GM23338 (cell line): ENCODE data around the gene HDAC10. TPM values are rescaled to one million over a fixed set of nuclear protein-coding genes. Genes with fewer than 3 reads are reported as not detected.

Experiments used
- ATAC-seq: fragments of 200-7000 bp; cut with Tn5 transposase; 3 replicates; pipeline ENCODE4 v1.9.1; 2020
- DNase-seq: peaks from one replicate; pipeline ENCODE4 v3.0.0-alpha.2; 2015; ENCODE audit warnings: low spot score
- H2AFZ ChIP-seq: fragments of 200-600 bp; sonication (generic); 2 replicates; pipeline ENCODE4 v1.8.0; 2016; ENCODE audit warnings: antibody characterized with exemption, mild to moderate bottlenecking, moderate library complexity
- H3F3A ChIP-seq: fragments of 200-600 bp; sonication (generic); replicated peaks from 2 replicates; pipeline ENCODE4 v1.8.0; 2017; ENCODE audit warnings: antibody characterized with exemption, mixed run types, low read depth
- H3K27ac ChIP-seq: fragments of 200-600 bp; sonication (generic); 2 replicates; pipeline ENCODE4 v1.6.1; 2016; ENCODE audit warnings: low read depth
- H3K27me3 ChIP-seq: fragments of 200-600 bp; sonication (generic); 2 replicates; pipeline ENCODE4 v1.8.0; 2016; ENCODE audit warnings: mild to moderate bottlenecking, mixed run types, moderate library complexity; ENCODE audit not compliant: insufficient read depth
- H3K36me3 ChIP-seq: fragments of 200-600 bp; sonication (generic); 2 replicates; pipeline ENCODE4 v1.8.0; 2016; ENCODE audit warnings: mild to moderate bottlenecking; ENCODE audit not compliant: insufficient read depth
- H3K4me1 ChIP-seq: fragments of 200-600 bp; sonication (generic); 2 replicates; pipeline ENCODE4 v1.8.0; 2016; ENCODE audit warnings: mild to moderate bottlenecking, moderate library complexity; ENCODE audit not compliant: insufficient read depth
- H3K4me2 ChIP-seq: fragments of 200-600 bp; sonication (generic); 2 replicates; pipeline ENCODE4 v1.7.1; 2017; ENCODE audit warnings: mixed run types
- H3K4me3 ChIP-seq: fragments of 200-600 bp; sonication (generic); 2 replicates; pipeline ENCODE4 v1.6.1; 2016; ENCODE audit warnings: mixed run types
- H3K79me2 ChIP-seq: fragments of 200-600 bp; sonication (generic); replicated peaks from 2 replicates; pipeline ENCODE4 v1.8.0; 2017; ENCODE audit warnings: mild to moderate bottlenecking; ENCODE audit not compliant: insufficient read depth
- H3K9me2 ChIP-seq: fragments of 200-600 bp; sonication (generic); 2 replicates; pipeline ENCODE4 v1.8.0; 2017; ENCODE audit not compliant: insufficient read depth
- H4K20me1 ChIP-seq: fragments of 200-600 bp; sonication (generic); replicated peaks from 2 replicates; pipeline ENCODE4 v1.8.0; 2017; ENCODE audit warnings: mild to moderate bottlenecking; ENCODE audit not compliant: insufficient read depth
- H3K27ac Mint-ChIP-seq: 2 replicates; pipeline ENCODE4 v1.8.0; 2020; ENCODE audit warnings: inconsistent platforms, mild to moderate bottlenecking, moderate library complexity, mixed read lengths
- H3K27me3 Mint-ChIP-seq: 3 replicates; pipeline ENCODE4 v1.8.0; 2022; ENCODE audit warnings: low read depth, mild to moderate bottlenecking, moderate library complexity, mixed read lengths, inconsistent platforms; ENCODE audit not compliant: insufficient read depth, poor library complexity
- H3K36me3 Mint-ChIP-seq: 3 replicates; pipeline ENCODE4 v1.8.0; 2021; ENCODE audit warnings: low read depth, mild to moderate bottlenecking, inconsistent platforms, moderate library complexity, mixed read lengths
- H3K4me1 Mint-ChIP-seq: 3 replicates; pipeline ENCODE4 v1.8.0; 2020; ENCODE audit warnings: mild to moderate bottlenecking, inconsistent platforms, mixed read lengths
- H3K4me3 Mint-ChIP-seq: 3 replicates; pipeline ENCODE4 v1.8.0; 2021; ENCODE audit warnings: moderate library complexity, mild to moderate bottlenecking, inconsistent platforms, mixed read lengths
- H3K9me3 Mint-ChIP-seq: 3 replicates; pipeline ENCODE4 v1.8.0; 2020; ENCODE audit warnings: moderate library complexity, mild to moderate bottlenecking, inconsistent platforms, mixed read lengths
- JUNB ChIP-seq: IDR thresholded peaks from one replicate; pipeline ENCODE4 v1.6.1; 2016; ENCODE audit warnings: antibody characterized with exemption; ENCODE audit not compliant: unreplicated experiment
- POLR2AphosphoS5 ChIP-seq: IDR thresholded peaks from 2 replicates; pipeline ENCODE4 v1.6.1; 2016; ENCODE audit warnings: antibody characterized with exemption, low read depth
- ZNF114 ChIP-seq: fragments of 250-450 bp; sonication (Bioruptor Pico); IDR thresholded peaks from 2 replicates; pipeline ENCODE4 v1.5.0; 2020; ENCODE audit warnings: mild to moderate bottlenecking, moderate library complexity
- ZNF331 ChIP-seq: fragments of 250-450 bp; sonication (Bioruptor Pico); IDR thresholded peaks from 2 replicates; pipeline ENCODE4 v1.5.0; 2020; ENCODE audit warnings: low read depth, mild to moderate bottlenecking, moderate library complexity
- polyA plus RNA-seq: library from polyadenylated mRNA; unstranded; fragments of >200 nt; fragmentation: Nextera tagmentation; extraction: Ambion mirVana; gene quantifications from 2 replicates; pipeline ENCODE4 v1.2.1, GENCODE V29; 2016
- total RNA-seq: library from RNA; depleted of rRNA; stranded (reverse); fragments of >200 nt; shearing (Covaris generic); gene quantifications from 2 replicates; pipeline ENCODE4 v1.2.3, GENCODE V29; 2014
- TF ChIP-seq, protein P1 (sequence below): fragments of 250-450 bp; sonication (Bioruptor Pico); IDR thresholded peaks from 2 replicates; pipeline ENCODE4 v1.5.0; 2020; ENCODE audit warnings: mild to moderate bottlenecking, moderate library complexity
- TF ChIP-seq, protein P2 (sequence below): IDR thresholded peaks from one replicate; pipeline ENCODE4 v1.6.1; 2018; ENCODE audit warnings: antibody characterized with exemption; ENCODE audit not compliant: unreplicated experiment

HDAC10 gene
- total and polyA plus RNA-seq, 2 experiments from 2014 or later = 4.1 to 41.9 TPM

DNA sequence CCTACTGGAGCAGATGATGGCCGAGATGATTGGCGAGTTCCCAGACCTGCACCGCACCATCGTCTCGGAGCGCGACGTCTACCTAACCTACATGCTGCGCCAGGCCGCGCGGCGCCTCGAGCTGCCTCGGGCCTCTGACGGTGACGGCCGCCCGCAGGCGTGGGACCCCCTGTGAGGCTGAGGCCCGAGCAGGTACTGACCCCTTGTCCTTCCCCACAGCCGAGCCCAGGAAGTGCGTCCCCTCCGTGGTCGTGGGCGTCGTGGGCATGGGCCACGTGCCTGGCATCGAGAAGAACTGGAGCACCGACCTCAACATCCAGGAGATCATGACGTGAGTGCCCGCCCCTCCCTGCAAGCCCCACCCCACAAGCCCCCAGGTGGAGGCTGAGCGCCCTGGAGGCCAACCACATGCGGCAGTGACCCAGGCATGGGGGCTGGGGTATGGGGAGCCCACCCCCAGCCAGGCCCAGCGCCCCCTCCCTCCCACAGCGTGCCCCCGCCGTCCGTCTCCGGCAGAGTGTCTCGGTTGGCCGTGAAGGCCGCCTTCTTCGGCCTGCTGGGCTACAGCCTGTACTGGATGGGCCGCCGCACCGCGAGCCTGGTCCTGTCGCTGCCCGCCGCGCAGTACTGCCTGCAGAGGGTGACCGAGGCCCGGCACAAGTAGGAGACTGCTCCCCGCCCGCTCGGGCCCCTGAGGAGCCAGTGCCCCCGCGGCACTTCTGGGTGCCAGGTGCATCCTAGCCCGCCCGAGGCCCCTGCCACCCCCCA, 53.0 kb downstream of the HDAC10 start:
- no peak overlapping the region for H2AFZ ChIP-seq
- H3K36me3 Mint-ChIP-seq = peaks cover 10% of the 10 kb centered on the region
- H3K4me3 ChIP-seq = no peak overlapping the region
- no peak overlapping the region for H3K27ac ChIP-seq
- H4K20me1 ChIP-seq = peaks cover 17% of the 10 kb centered on the region
- TF ChIP-seq ZNF331 (no peak), POLR2AphosphoS5 (no peak), ZNF114 (no peak), JUNB (no peak)
- TF ChIP-seq, protein P1, sequence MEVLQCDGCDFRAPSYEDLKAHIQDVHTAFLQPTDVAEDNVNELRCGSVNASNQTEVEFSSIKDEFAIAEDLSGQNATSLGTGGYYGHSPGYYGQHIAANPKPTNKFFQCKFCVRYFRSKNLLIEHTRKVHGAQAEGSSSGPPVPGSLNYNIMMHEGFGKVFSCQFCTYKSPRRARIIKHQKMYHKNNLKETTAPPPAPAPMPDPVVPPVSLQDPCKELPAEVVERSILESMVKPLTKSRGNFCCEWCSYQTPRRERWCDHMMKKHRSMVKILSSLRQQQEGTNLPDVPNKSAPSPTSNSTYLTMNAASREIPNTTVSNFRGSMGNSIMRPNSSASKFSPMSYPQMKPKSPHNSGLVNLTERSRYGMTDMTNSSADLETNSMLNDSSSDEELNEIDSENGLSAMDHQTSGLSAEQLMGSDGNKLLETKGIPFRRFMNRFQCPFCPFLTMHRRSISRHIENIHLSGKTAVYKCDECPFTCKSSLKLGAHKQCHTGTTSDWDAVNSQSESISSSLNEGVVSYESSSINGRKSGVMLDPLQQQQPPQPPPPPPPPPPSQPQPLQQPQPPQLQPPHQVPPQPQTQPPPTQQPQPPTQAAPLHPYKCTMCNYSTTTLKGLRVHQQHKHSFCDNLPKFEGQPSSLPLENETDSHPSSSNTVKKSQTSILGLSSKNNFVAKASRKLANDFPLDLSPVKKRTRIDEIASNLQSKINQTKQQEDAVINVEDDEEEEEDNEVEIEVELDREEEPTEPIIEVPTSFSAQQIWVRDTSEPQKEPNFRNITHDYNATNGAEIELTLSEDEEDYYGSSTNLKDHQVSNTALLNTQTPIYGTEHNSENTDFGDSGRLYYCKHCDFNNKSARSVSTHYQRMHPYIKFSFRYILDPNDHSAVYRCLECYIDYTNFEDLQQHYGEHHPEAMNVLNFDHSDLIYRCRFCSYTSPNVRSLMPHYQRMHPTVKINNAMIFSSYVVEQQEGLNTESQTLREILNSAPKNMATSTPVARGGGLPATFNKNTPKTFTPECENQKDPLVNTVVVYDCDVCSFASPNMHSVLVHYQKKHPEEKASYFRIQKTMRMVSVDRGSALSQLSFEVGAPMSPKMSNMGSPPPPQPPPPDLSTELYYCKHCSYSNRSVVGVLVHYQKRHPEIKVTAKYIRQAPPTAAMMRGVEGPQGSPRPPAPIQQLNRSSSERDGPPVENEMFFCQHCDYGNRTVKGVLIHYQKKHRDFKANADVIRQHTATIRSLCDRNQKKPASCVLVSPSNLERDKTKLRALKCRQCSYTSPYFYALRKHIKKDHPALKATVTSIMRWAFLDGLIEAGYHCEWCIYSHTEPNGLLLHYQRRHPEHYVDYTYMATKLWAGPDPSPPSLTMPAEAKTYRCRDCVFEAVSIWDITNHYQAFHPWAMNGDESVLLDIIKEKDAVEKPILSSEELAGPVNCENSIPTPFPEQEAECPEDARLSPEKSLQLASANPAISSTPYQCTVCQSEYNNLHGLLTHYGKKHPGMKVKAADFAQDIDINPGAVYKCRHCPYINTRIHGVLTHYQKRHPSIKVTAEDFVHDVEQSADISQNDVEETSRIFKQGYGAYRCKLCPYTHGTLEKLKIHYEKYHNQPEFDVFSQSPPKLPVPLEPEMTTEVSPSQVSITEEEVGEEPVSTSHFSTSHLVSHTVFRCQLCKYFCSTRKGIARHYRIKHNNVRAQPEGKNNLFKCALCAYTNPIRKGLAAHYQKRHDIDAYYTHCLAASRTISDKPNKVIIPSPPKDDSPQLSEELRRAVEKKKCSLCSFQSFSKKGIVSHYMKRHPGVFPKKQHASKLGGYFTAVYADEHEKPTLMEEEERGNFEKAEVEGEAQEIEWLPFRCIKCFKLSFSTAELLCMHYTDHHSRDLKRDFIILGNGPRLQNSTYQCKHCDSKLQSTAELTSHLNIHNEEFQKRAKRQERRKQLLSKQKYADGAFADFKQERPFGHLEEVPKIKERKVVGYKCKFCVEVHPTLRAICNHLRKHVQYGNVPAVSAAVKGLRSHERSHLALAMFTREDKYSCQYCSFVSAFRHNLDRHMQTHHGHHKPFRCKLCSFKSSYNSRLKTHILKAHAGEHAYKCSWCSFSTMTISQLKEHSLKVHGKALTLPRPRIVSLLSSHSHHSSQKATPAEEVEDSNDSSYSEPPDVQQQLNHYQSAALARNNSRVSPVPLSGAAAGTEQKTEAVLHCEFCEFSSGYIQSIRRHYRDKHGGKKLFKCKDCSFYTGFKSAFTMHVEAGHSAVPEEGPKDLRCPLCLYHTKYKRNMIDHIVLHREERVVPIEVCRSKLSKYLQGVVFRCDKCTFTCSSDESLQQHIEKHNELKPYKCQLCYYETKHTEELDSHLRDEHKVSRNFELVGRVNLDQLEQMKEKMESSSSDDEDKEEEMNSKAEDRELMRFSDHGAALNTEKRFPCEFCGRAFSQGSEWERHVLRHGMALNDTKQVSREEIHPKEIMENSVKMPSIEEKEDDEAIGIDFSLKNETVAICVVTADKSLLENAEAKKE (CRISPR knock-in tag) = no peak
- TF ChIP-seq, protein P2, sequence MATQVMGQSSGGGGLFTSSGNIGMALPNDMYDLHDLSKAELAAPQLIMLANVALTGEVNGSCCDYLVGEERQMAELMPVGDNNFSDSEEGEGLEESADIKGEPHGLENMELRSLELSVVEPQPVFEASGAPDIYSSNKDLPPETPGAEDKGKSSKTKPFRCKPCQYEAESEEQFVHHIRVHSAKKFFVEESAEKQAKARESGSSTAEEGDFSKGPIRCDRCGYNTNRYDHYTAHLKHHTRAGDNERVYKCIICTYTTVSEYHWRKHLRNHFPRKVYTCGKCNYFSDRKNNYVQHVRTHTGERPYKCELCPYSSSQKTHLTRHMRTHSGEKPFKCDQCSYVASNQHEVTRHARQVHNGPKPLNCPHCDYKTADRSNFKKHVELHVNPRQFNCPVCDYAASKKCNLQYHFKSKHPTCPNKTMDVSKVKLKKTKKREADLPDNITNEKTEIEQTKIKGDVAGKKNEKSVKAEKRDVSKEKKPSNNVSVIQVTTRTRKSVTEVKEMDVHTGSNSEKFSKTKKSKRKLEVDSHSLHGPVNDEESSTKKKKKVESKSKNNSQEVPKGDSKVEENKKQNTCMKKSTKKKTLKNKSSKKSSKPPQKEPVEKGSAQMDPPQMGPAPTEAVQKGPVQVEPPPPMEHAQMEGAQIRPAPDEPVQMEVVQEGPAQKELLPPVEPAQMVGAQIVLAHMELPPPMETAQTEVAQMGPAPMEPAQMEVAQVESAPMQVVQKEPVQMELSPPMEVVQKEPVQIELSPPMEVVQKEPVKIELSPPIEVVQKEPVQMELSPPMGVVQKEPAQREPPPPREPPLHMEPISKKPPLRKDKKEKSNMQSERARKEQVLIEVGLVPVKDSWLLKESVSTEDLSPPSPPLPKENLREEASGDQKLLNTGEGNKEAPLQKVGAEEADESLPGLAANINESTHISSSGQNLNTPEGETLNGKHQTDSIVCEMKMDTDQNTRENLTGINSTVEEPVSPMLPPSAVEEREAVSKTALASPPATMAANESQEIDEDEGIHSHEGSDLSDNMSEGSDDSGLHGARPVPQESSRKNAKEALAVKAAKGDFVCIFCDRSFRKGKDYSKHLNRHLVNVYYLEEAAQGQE = no peak
- peaks cover 8% of the 10 kb centered on the region for H3K27me3 Mint-ChIP-seq
- H3K9me2 ChIP-seq = no peaks in the 10 kb centered on the region
- H3K4me3 Mint-ChIP-seq = no peak overlapping the region
- H3K27ac Mint-ChIP-seq = no peak overlapping the region
- ATAC-seq = no peak
- H3K79me2 ChIP-seq = peaks cover 14% of the 10 kb centered on the region
- H3K4me2 ChIP-seq = no peak overlapping the region
- H3F3A ChIP-seq = peaks cover 9% of the 10 kb centered on the region
- H3K9me3 Mint-ChIP-seq = no peaks in the 10 kb centered on the region
- H3K4me1 ChIP-seq = peaks cover 8% of the 10 kb centered on the region; the same call in 1 of the 2 replicates
- H3K36me3 ChIP-seq = no peaks in the 10 kb centered on the region
- DNase-seq = no peak
- H3K4me1 Mint-ChIP-seq = peaks cover 12% of the 10 kb centered on the region
- peaks cover 9% of the 10 kb centered on the region; the same call in 1 of the 2 replicates for H3K27me3 ChIP-seq
